HL-60/S4 (cell line): ENCODE results near the gene SEPTIN8.

Experiments used
- in situ Hi-C: fragments of 300-500 bp; cut with MboI; formaldehyde crosslinking; loops from 2 replicates; pipeline ENCODE4 v1.14.3; 2022; ENCODE audit warnings: low sequenced_read_pairs

SEPTIN8 gene

DNA sequence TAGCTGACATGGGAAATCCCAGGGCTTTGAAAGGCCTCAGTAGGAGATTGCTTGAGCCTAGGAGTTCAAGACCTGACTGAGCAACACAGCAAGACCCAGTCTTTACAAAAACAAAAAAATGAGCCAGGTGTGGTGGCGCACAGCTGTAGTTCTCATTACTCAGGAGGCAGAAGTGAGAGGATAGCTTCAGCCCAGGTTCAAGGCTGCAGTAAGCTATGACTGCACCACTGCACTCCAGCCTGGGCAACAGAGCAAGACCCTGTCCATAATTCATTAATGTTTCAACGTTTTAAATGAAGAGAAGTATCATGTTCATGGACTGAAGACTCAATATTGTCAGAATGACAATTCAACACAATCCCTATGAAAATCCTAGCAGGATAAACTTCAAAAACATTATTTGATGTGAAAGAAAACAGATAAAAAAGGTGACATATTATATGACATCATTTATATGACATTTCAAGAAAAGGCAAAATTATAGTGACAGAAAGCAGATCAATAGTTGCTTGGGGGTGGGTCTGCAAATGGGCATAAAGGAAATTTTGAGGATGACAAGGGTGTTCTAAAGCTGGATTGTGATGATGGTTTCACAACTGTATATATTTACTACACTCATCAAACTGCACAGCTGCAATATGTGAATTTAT is 43.4 kb downstream of the SEPTIN8 start:
- in situ Hi-C loops = no loop called here

DNA sequence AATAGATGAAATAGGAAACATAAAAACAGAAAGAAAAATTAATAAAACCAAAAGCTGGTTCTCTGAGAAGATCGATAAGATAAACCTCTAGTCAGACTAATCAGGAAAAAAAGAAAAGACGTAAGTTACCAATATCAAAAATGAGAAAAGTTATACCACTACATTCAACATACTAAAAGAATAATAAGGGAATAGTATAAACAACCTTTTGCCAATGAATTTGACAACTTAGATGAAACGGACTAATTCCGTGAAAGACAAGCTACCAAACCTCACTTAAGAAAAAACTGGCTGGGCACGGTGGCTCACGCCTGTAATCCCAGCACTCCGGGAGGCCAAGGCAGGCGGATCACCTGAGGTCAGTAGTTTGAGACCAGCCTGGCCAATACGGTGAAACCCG is 47.1 kb downstream of the SEPTIN8 start:
- in situ Hi-C loops = no loop called here

DNA sequence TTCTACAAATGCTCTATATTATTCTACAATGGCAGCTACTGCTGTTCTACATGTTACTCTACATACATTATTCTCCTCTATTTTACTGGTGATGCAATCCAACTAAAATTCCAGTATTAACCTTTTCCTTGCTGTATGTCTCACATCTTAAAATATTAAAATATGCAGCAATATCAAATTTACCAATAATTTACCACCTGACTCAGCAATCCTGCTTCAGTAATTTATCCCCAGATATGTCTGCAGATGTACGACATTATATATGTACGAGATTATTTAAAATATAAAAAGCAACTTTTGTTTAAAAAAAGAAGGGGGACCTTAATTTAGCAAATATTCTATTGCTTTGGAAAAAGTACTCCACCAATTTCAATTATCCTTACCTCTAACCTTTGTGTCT is 51.3 kb downstream of the SEPTIN8 start:
- in situ Hi-C loops = no loop called here

DNA sequence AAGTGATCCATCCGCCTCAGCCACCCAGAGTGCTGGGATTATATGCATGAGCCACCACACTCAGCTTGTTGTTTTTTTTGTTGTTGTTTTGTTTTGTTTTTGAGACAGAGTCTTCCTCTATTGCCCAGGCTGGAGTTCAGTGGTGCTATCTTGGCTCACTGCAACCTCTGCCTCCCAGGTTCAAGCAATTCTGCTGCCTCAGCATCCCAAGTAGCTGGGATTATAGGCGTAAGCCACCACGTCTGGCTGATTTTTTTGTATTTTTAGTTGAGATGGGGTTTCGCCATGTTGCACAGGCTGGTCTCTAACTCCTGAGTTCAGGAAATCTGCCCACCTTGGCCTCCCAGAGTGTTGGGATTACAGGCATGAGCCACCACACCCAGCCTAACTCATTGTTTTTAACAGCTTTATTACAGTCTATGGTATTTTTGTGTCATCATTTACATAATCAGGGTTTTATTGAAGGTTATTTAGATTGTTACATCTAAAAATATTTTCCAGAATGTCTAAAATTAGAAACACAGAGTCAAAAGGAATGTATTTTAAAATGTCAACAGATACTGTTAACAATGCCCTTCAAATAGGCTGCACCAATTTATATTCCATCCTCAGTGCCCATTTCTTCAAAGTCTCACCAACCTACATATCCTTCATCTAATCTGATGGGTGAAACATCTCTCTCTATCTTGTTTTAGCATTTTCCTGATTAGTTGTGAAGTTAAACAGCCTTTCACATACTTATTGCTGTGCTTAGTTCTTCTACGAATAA is 58.3 kb downstream of the SEPTIN8 start:
- in situ Hi-C loops = no loop called here

DNA sequence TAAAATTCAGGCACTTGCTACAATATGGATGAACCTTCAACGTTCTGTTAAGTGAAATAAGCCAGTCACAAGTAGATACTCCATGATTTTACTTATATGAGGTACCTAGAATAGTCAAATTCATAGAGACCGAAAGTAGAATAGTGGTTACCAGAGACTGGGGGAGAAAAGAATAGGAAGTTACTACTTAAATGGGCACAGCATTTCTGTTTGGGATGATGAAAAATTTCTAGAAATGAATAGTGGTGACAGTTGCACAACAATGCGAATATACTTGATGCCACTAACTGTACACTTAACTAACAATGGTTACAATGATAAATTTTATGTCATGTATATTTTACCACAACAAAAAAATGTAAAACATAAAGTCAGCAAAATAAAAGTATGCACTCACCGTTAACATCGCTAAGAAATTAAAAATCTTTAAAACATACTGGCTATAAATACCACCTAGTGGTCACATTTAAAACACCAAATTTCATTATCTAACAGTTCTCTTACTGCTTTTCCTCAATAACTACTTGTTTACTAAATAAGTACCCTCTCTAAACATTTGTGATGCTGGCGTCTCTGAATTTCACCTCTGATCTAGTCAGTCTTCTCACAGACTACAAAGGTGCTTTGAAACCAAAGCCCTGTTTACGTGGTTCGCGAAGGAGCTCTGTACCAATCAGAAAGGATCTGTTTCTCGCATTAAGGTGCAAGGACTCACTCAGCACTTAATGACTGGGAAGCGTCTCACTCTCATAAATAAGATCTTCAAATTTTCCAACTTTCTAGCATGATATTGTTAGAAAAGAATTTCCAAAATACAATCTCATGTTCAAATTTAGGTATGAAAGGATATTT is 62.4 kb downstream of the SEPTIN8 start:
- in situ Hi-C loops = no loop called here

DNA sequence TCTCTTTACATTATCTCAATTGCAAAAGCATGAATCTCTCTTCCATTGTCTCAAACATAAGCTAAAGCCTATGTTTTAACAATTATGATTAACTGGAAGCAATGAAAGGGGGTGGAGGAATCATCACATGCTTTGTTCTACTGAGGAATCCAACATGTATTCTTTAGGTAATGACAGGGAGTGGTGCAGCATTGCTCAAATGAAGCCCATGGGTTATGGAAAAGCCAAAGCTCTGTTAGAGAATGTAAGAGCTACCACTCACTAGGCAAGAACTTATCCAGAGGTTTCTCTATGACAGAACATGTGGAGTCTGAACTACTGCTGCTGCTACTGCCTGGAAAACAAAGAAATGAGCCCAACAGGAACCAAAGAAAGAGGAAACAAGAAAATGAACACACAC is 68.4 kb downstream of the SEPTIN8 start:
- in situ Hi-C loops = no loop called here

DNA sequence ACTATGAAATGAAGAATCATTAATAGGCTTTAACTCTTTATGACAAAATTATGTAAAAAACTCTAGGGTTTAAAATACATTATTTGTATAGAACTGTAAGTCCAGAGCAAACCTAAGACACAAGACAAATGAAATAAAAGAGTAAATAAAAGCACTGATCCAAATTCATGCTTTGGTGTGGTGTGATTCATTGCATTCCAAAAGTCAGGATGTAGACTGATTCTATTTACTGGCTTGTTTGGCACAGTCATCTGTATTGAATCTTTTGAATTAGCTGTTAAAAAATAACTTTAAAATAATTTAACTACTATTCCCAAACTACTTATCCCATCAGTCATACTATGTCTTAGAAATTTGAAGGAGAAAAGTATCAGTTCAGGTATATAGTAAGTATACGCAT is 72.2 kb downstream of the SEPTIN8 start:
- in situ Hi-C loops = no loop called here
